GM12892 (cell line): ENCODE results near the gene ITPRID1.

Experiments used
- DNase-seq: peaks from one replicate; pipeline ENCODE4 v3.0.0; 2011; ENCODE audit not compliant: insufficient read length
- FAIRE-seq: peaks from 2 replicates; lab custom pipeline; 2011; peaks lifted over from hg19 to GRCh38; lab: Jason Lieb, UNC
- POLR2A ChIP-seq: IDR thresholded peaks from 2 replicates; pipeline ENCODE4 v1.6.1; 2011; ENCODE audit warnings: low read depth, low read length, control low read depth
- POLR2AphosphoS5 ChIP-seq: IDR thresholded peaks from 2 replicates; pipeline ENCODE4 v1.6.1; 2011; ENCODE audit warnings: low read depth, low read length, control low read depth
- TAF1 ChIP-seq: IDR thresholded peaks from 2 replicates; pipeline ENCODE4 v1.6.1; 2011; ENCODE audit warnings: low read depth, mild to moderate bottlenecking, control low read depth, low read length, borderline replicate concordance

ITPRID1 gene

GRCh38 chr7:31569528-31569927 lies 55.6 kb downstream of the ITPRID1 start:
- DNase-seq (no peak), FAIRE-seq (no peak)
- no peak for TF ChIP-seq POLR2A
- TF ChIP-seq POLR2AphosphoS5, result no peak
- TF ChIP-seq TAF1, result no peak

GRCh38 chr7:31583526-31583925 lies 69.6 kb downstream of the ITPRID1 start:
- DNase-seq (no peak), FAIRE-seq (no peak)
- no peak for TF ChIP-seq TAF1
- no peak for TF ChIP-seq POLR2A
- TF ChIP-seq POLR2AphosphoS5, result no peak

GRCh38 chr7:31583942-31584341 lies 70.1 kb downstream of the ITPRID1 start:
- no peak for TF ChIP-seq TAF1
- no peak for TF ChIP-seq POLR2AphosphoS5
- no peak for TF ChIP-seq POLR2A
- DNase-seq (no peak), FAIRE-seq (no peak)

GRCh38 chr7:31595390-31595789 lies 81.5 kb downstream of the ITPRID1 start:
- no peak for TF ChIP-seq POLR2A
- TF ChIP-seq TAF1, result no peak
- TF ChIP-seq POLR2AphosphoS5, result no peak
- no peak for FAIRE-seq
- no peak for DNase-seq

GRCh38 chr7:31602041-31602625 lies 88.2 kb downstream of the ITPRID1 start:
- FAIRE-seq (no peak), DNase-seq (no peak)
- TF ChIP-seq POLR2A, result no peak
- no peak for TF ChIP-seq POLR2AphosphoS5
- TF ChIP-seq TAF1, result no peak

- DNase-seq (no peak), FAIRE-seq (no peak)
- TF ChIP-seq POLR2A, result no peak
- TF ChIP-seq TAF1, result no peak
- no peak for TF ChIP-seq POLR2AphosphoS5
Observed at GRCh38 chr7:31603046-31603445, 89.2 kb downstream of the ITPRID1 start.

GRCh38 chr7:31613604-31614003 lies 99.7 kb downstream of the ITPRID1 start:
- DNase-seq (no peak), FAIRE-seq (no peak)
- TF ChIP-seq POLR2A, result no peak
- no peak for TF ChIP-seq POLR2AphosphoS5
- no peak for TF ChIP-seq TAF1

- FAIRE-seq (no peak), DNase-seq (no peak)
- TF ChIP-seq TAF1 (no peak), POLR2A (no peak), POLR2AphosphoS5 (no peak)
Observed at GRCh38 chr7:31633467-31633866, 119.6 kb downstream of the ITPRID1 start.

GRCh38 chr7:31633894-31634494 lies 120.1 kb downstream of the ITPRID1 start:
- no peak for FAIRE-seq

GRCh38 chr7:31640381-31640780 lies 126.5 kb downstream of the ITPRID1 start:
- no peak for FAIRE-seq
- no peak for DNase-seq

More at GRCh38 chr7:31633894-31634494, 120.1 kb downstream of the ITPRID1 start:
- TF ChIP-seq TAF1 (no peak), POLR2A (no peak), POLR2AphosphoS5 (no peak)
- DNase-seq, result no peak

GRCh38 chr7:31642681-31643115 lies 128.8 kb downstream of the ITPRID1 start:
- DNase-seq, result no peak
- no peak for TF ChIP-seq POLR2A
- TF ChIP-seq POLR2AphosphoS5, result no peak
- TF ChIP-seq TAF1, result no peak
- FAIRE-seq, result no peak

More at GRCh38 chr7:31640381-31640780, 126.5 kb downstream of the ITPRID1 start:
- TF ChIP-seq TAF1, result no peak
- TF ChIP-seq POLR2A, result no peak
- TF ChIP-seq POLR2AphosphoS5, result no peak

- no peak for DNase-seq
- no peak for FAIRE-seq
- no peak for TF ChIP-seq TAF1
- no peak for TF ChIP-seq POLR2A
- no peak for TF ChIP-seq POLR2AphosphoS5
Observed at GRCh38 chr7:31646942-31647341, 133.1 kb downstream of the ITPRID1 start.

GRCh38 chr7:31647511-31647910 lies 133.6 kb downstream of the ITPRID1 start:
- TF ChIP-seq POLR2AphosphoS5 (no peak), TAF1 (no peak), POLR2A (no peak)
- no peak for DNase-seq
- no peak for FAIRE-seq
